Lower leg skin (tissue), 3 donors: ENCODE measurements around the gene NAB1.

Source experiments
- CTCF ChIP-seq, 3 donors: fragments of 450-650 bp; IDR thresholded peaks; one replicate each; pipeline ENCODE4 v1.5.1; 2016; ENCODE audit warnings: antibody characterized with exemption in 3 of 3, mild to moderate bottlenecking in 3 of 3, moderate library complexity in 2 of 3
- POLR2A ChIP-seq, 2 donors: fragments of 450-650 bp; IDR thresholded peaks; one replicate each; pipeline ENCODE4 v1.6.1; 2016 to 2017; ENCODE audit warnings: antibody characterized with exemption in 2 of 2, mild to moderate bottlenecking in 1 of 2, moderate library complexity in 1 of 2

GRCh38 chr2:190726255-190726654, 77.4 kb downstream of the NAB1 start:
- no peak for TF ChIP-seq POLR2A (IDR thresholded peaks at IDR 0.05)
- TF ChIP-seq CTCF (IDR thresholded peaks at IDR 0.05), result no peak
